Activated naive CD4-positive, alpha-beta T cell treated with anti-CD3 and anti-CD28 coated beads, Interleukin-2, amount 50 U/mL, for 16 hours (primary cell): ENCODE measurements around the gene CYP2A7.
A peak's percentile ranks its signal among the peaks of the same experiment; 100 is the strongest.
"Not testable (repeated sequence)": the region's sequence is repeated elsewhere in the genome, so short reads cannot be mapped to it uniquely, and the experiment has no call there.

Source experiments
- DNase-seq: peaks from one replicate; pipeline ENCODE4 v3.0.0-alpha.2; 2020

Gene CYP2A7

GRCh38 chr19:40882062-40882461, at the start of gene CYP2A7:
CYP2A7 (minus strand) TSS chr19:40882231; CDS start chr19:40882210, 21 bp downstream.
- DNase-seq, result not testable (repeated sequence)

DNA sequence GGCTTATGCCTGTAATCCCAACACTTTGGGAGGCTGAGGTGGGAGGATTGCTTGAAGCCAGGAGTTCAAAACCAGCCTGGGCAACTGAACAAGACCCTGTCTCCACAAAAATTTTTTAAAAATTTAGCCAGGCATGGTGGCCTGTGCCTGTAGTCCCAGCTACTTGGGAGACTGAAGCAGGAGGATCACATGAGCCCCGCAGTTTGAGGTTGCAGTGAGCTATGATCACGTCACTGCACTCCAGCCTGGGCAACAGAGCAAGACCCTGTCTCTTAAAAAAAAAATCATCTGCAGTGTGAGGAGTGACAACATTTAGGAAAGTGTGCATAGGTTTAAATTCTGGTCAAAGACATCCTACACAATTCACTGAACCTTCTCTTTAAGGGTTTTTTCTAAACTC, 48.8 kb upstream of the CYP2A7 start:
- DNase-seq, result not testable (repeated sequence)

DNA sequence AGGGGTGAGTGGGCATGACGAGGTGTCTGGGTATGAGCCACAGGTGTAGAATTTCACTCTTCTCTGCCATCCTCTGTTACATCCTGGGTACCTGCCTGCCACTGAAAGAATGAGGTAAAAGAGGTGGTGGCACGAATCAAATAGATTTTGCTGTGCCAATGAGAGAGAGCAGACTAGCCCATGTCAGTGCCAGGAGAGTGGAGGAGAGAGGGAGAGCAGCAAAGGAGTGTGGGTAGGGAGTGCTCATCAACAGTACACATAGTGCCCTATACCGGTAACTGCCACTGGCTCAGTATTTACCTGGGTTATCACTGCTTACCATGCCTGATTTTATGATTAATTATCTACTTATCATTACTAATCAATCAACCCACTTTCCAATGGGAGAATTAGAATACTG, 47.9 kb upstream of the CYP2A7 start:
- not testable (repeated sequence) for DNase-seq

DNA sequence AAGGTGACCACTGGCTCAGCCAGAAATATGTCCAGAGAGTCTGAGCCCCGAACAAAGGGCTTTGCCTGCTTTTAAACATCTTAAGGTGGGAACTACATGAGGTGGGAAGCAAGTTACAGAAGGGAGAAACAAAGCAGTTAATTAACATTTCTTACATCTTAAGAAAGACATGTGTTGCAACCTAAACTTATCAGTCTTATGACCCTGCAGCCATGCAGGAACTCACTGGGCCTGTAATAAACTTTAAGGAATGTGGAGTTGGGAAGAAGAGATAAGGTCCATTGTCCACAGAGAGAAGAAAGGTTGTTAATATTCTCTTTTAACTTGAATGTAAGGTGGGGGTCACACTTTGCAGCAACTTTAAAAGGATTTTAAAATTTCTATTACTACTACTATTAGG, 46.8 kb upstream of the CYP2A7 start:
- DNase-seq, result no peak

DNA sequence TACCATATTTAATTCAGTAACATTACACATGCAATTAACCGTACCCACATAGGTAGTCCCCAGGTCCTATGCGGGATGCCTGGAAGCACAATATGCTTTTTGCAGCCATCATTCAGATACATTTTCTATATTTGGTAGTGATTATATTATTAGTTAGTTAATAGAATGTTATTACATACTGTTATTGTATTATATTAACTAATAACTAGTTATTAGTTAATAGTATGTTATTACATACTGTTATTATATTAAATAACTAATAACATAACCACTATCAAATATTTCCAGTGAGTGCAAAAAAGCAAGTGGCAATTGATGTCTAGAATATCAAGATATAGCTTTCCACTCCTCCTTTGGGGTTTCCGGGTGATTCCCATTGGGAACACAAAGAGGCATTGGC, 45.5 kb upstream of the CYP2A7 start:
- DNase-seq, result no peak

DNA sequence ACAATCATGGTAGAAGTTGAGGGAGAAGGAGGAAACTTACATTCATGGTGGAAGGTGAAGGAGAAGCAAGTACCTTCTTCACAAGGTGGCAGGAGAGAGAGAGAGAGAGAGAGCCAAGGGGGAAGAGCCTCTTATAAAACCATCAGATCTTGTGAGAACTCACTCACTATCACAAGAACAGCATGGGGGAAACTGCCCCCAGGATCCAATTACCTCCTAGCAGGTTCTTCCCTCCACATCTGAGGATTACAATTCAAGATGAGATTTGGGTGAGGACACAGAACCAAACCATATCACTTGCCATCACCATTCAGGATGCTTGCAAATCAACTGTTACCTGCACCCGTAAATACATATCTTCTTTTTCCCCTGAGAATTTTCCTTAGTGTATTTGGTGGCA, 44.2 kb upstream of the CYP2A7 start:
- not testable (repeated sequence) for DNase-seq

- no peak for DNase-seq
Observed at GRCh38 chr19:40923934-40924391, 41.9 kb upstream of the CYP2A7 start.

DNA sequence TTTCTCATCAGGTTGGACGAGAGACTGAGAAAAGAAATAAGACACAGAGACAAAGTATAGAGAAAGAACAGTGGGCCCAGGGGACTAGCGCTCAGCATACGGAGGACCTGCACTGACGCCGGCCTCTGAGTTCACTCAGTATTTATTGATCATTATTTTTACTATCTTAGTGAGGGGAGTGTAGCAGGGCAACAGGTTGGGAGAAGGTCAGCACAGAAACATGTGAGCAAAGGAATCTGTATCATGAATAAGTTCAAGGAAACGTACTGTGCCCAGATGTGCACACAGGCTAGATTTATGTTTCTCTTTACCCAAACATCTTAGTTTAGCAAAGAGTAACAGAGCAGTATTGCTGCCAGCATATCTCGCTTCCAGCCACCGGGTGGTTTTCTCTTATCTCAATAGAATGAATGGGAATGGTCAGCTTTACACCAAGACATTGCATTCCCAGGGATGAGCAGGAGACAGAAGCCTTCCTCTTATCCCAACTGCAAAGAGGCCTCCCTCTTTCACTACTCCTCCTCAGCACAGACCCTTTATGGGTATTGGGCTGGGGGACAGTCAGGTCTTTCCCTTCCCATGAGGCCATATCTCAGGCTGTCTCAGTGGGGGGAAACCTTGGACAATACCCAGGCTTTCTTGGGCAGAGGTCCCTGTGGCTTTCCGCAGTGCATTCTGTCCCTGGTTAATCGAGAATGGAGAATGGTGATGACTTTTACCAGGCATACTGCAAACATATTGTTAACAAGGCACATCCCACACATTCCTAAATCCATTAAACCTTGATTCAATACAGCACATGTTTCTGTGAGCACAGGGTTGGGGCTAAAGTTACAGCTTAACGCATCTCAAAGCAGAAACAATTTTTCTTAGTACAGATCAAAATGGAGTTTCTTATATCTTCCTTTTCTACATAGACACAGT, 40.5 kb upstream of the CYP2A7 start:
- not testable (repeated sequence) for DNase-seq

DNA sequence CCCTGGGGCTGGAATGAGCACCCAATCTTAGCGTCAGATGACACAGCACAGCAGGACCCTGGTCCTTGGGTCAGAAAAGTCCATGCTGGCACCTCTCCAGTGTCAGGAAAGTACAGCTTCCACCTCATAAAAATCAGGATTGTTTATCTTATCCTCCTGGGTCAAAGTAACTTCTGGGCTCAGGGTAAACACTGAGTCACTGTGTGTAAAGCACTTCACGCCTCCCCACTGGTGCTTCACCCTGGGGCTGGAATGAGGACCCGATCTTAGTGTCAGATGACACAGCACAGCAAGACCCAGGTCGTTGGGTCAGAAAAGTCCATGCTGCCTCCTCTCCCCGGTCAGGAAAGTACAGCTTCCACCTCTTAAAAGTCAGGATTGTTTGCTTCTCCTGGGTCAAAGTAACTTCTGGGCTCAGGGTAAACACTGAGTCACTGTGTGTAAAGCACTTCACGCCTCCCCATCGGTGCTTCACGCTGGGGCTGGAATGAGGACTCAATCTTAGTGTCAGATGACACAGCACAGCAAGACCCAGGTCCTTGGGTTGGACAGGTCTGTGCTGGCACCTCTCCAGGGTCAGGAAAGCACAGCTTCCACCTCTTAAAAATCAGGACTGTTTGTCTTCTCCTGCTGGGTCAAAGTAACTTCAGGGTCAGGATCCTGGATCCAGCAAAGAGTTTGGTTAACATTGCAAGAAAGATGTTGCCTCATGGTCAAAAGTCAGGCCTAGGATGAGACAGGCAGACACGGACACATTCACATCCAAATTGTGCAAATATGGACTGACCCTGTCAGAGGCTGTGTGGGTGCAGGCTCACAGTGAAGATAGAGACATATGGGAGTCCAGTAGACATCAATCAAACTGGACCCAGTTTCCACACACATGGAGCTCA, 39.2 kb upstream of the CYP2A7 start:
- no peak for DNase-seq

- DNase-seq, result no peak
Observed at GRCh38 chr19:40920300-40921004, 38.4 kb upstream of the CYP2A7 start.

DNA sequence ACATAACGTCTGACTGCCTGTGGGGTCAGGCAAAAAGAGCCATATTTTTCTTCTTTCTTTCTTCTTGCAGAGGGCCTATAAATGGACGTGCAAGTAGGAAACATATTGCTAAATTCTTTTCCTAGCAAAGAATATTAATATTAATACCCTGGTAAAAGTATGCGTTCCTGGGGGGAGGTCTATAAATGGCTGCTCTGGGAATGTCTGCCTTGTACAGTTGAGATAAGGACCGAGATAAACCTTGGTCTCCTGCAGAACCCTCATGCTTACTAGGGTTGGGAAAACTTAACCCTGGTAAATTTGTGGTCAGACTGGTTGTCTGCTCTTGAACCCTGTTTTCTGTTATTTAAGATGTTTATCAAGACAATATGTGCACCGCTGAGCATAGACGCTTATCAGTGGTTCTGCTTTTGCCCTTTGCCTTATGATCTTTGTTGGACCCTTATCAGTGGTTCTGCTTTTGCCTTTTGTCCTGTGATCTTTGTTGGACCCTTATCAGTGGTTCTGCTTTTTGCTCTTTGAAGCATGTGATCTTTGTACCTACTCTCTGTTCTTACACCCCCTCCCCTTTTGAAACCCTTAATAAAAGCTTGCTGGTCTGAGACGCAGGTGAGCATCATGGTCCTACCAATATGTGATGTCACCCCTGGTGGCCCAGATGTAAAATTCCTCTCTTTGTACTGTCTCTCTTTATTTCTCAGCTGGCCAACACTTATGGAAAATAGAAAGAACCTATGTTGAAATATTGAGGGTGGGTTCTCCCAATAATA, 37.7 kb upstream of the CYP2A7 start:
- not testable (repeated sequence) for DNase-seq

GRCh38 chr19:40918303-40918702, 36.3 kb upstream of the CYP2A7 start:
- not testable (repeated sequence) for DNase-seq

GRCh38 chr19:40908976-40909375, 26.9 kb upstream of the CYP2A7 start:
- DNase-seq, result no peak

DNA sequence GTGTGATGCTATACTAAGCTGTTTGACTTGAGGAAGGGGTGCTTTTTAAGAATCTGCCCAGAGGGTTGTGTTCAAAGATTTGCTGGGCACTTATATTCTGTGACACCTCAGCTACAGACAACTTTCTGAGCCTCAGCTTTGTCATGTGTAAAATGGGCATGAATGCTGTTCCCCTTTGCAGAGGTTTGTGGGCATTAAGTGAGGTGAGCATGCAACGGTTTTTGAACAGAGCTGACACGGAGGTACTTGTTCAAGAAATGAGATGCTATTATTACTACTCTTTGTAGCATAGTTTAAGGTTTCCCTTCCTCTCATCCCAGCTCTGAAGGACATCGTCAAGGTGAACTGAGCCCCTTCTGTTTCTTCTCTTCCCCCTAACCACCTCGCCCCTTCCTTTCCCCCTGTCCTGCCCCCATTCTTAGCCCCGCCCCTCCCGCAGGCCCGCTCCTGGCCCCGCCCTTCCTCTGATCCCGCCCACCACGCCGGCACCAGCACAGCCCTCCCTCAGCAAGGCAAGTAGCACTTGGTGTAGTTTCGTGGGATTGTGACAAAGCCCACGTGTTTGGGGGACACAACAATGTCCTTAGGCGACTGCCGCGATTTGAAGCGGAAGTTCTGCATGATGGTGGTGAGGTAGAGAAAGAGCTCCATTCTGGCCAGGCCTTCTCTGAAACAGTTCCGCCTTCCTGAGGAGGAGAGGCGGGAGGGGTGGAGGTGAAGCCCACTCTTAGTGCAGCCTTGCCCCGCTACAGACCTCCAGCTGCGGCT, 26.1 kb upstream of the CYP2A7 start:
- peak; percentile 70 for DNase-seq

GRCh38 chr19:40906512-40906911, 24.5 kb upstream of the CYP2A7 start:
- no peak for DNase-seq

DNA sequence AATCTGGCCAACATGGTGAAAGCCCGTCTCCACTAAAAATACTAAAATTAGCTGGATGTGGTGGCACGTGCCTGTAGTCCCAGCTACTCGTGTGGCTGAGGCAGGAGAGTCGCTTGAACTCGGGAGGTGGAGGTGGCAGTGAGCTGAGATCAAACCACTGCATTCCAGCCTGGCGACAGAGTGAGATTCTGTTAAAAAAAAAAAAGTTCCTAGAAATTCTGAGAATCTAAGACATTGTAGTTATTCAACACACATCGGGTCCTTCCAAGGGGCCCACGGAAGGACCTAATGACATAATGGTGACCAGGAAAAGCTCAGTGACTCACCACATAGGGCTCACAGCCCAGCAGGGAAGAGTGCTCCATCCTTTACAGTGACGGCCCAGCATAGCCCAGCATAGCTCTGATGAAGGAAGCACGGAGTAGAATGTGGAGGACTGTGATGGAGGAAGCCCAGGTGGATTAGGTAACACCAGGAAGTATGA, 22.7 kb upstream of the CYP2A7 start:
- not testable (repeated sequence) for DNase-seq

DNA sequence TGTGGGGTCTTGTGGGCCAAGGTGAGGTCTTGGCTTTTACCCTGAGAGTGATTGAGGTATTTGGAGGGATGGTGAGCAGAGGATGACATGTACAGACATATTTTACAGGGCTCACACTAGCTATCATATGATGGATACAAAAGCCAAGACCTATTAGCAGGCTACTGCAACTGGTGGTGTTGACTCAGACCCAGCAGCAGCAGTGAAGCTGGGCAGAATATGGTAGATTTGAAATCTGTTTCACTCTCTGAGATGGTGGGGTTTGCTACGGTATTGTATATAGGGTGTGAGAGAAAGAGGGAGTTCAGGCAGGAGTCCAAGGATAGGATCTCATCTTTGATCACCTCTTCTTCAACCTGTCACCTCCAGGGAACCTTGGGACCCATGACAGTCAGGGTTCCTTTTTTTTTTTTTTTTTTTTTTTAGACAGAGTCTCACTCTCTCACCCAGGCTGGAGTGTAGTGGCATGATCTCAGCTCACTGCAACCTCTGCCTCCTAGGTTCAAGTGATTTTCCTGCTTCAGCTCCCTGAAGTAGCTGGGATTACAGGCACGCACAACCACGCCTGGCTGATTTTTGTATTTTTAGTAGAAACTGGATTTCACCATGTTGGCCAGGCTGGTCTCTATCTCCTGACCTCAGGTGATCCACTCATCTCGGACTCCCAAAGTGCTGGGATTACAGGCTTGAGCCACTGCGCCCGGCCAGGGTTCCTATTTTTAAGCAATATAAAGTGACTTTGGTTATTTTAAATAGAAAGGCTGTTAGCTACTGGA, 20.1 kb upstream of the CYP2A7 start:
- DNase-seq, result not testable (repeated sequence)

DNA sequence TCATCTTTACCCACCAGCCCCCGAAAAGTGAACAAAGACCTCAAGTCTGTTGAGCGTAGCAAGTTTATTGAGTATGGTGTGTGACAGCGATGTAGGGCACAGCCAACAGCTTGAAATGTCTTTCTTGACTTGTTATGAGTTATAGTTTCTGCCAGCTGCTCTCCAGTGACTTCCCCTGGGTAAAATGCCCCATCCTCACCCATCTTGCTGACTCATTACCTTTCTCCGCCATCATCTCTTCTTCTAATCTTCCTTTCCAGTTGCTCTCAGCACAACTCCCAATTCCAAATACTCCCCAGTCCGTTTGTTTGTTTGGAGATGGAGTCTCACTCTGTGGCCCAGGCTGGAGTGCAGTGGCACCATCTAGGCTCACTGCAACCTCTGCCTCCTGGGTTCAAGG, 18.5 kb upstream of the CYP2A7 start:
- not testable (repeated sequence) for DNase-seq

- not testable (repeated sequence) for DNase-seq
Observed at GRCh38 chr19:40899964-40900363, 17.9 kb upstream of the CYP2A7 start.
